ENCODE results near the gene SAMD4B.

SAMD4B gene

GRCh38 chr19:39399668-39400050 lies 57.4 kb downstream of the SAMD4B start:
- no peak for DNase-seq

GRCh38 chr19:39400061-39400460 lies 57.8 kb downstream of the SAMD4B start:
- DNase-seq: no peak

- no peak for DNase-seq
Observed at GRCh38 chr19:39401070-39401548, 58.9 kb downstream of the SAMD4B start.

GRCh38 chr19:39401549-39402345 lies 59.5 kb downstream of the SAMD4B start:
- DNase-seq: peak; percentile 82

- DNase-seq: peak; percentile 75
Observed at GRCh38 chr19:39402346-39403300, 60.4 kb downstream of the SAMD4B start.

GRCh38 chr19:39403331-39404312 lies 61.4 kb downstream of the SAMD4B start:
- peak; percentile 91 for DNase-seq

GRCh38 chr19:39405261-39405957 lies 63.2 kb downstream of the SAMD4B start:
- no peak for DNase-seq

GRCh38 chr19:39405958-39406655 lies 63.9 kb downstream of the SAMD4B start:
- DNase-seq: peak; percentile 81

- peak; percentile 81 for DNase-seq
Observed at GRCh38 chr19:39406656-39407409, 64.6 kb downstream of the SAMD4B start, which contains the start of gene ZFP36. TSS of gene ZFP36 (plus strand) at chr19:39406847. CDS start at chr19:39406905, 58 bp downstream.

GRCh38 chr19:39407410-39407659 lies 65.1 kb downstream of the SAMD4B start:
- no peak for DNase-seq

GRCh38 chr19:39407660-39408391 lies 65.6 kb downstream of the SAMD4B start:
- DNase-seq: peak; percentile 80

GRCh38 chr19:39408392-39409207 lies 66.4 kb downstream of the SAMD4B start:
- DNase-seq: no peak

- peak; percentile 72 for DNase-seq
Observed at GRCh38 chr19:39409208-39410016, 67.2 kb downstream of the SAMD4B start.

- peak; percentile 51 for DNase-seq
Observed at GRCh38 chr19:39410017-39410830, 68.0 kb downstream of the SAMD4B start.

GRCh38 chr19:39410831-39411080 lies 68.5 kb downstream of the SAMD4B start:
- no peak for DNase-seq

- no peak for DNase-seq
Observed at GRCh38 chr19:39411081-39411831, 69.0 kb downstream of the SAMD4B start.

- peak; percentile 81 for DNase-seq
Observed at GRCh38 chr19:39411832-39412099, 69.5 kb downstream of the SAMD4B start.

Data from activated effector memory CD4-positive, alpha-beta T cell treated with Interleukin-2 at 50 U/mL for 16 hours (primary cell).